H1 (cell line): Measurements from ENCODE around the gene LRRTM4. TPM values are rescaled to one million over a fixed set of nuclear protein-coding genes. Genes with fewer than 3 reads are reported as not detected.

Experiments
- CTCF ChIA-PET: fragments of 300-600 bp; sonication (Branson Sonifier 250); formaldehyde crosslinking; loops from one replicate; lab custom pipeline; 2021; ENCODE audit not compliant: partially characterized antibody; lab: Charles Lee
- POLR2A ChIA-PET: fragments of 300-600 bp; sonication (Branson Sonifier 250); formaldehyde crosslinking; loops from one replicate; lab custom pipeline; 2021; ENCODE audit warnings: inconsistent platforms; ENCODE audit not compliant: partially characterized antibody; lab: Charles Lee
- DNase-seq, 2 experiments: peaks; one replicate each; pipeline versions ENCODE4 v3.0.0 to v3.0.0-alpha.2; 2010 to 2022; ENCODE audit warnings: low spot score in 2 of 2, low read depth in 1 of 2, mixed read lengths in 1 of 2
- FAIRE-seq: peaks from 2 replicates; lab custom pipeline; 2011; peaks lifted over from hg19 to GRCh38; lab: Jason Lieb, UNC
- H2AFZ ChIP-seq: 2 replicates; pipeline ENCODE4 v1.8.1; 2012; ENCODE audit warnings: low read length, inconsistent platforms
- H2AK5ac ChIP-seq: 2 replicates; pipeline ENCODE4 v1.6.1; 2013; ENCODE audit warnings: low read depth, low read length
- H2BK120ac ChIP-seq: replicated peaks from 2 replicates; pipeline ENCODE3; 2013; ENCODE audit warnings: low read depth, low read length, inconsistent platforms
- H2BK12ac ChIP-seq: 2 replicates; pipeline ENCODE4 v1.6.1; 2013; ENCODE audit warnings: low read depth, low read length
- H2BK15ac ChIP-seq: 2 replicates; pipeline ENCODE4 v1.6.1; 2013; ENCODE audit warnings: low read length
- H2BK20ac ChIP-seq: 2 replicates; pipeline ENCODE4 v1.6.1; 2013; ENCODE audit warnings: low read length
- H2BK5ac ChIP-seq: 2 replicates; pipeline ENCODE4 v1.6.1; 2013; ENCODE audit warnings: low read depth, low read length
- H3K14ac ChIP-seq: 2 replicates; pipeline ENCODE4 v1.6.1; 2013; ENCODE audit warnings: inconsistent platforms; ENCODE audit not compliant: insufficient read length
- H3K18ac ChIP-seq: 2 replicates; pipeline ENCODE4 v1.6.1; 2013; ENCODE audit warnings: low read length; ENCODE audit errors: extremely low read depth
- H3K23ac ChIP-seq: 2 replicates; pipeline ENCODE4 v1.6.1; 2013; ENCODE audit warnings: inconsistent platforms; ENCODE audit not compliant: insufficient read length
- H3K23me2 ChIP-seq: 2 replicates; pipeline ENCODE4 v1.6.1; 2013; ENCODE audit warnings: low read depth, low read length
- H3K27ac ChIP-seq: 2 replicates; pipeline ENCODE4 v1.6.1; 2011; ENCODE audit warnings: low read depth, low read length, inconsistent platforms
- H3K27me3 ChIP-seq, 4 experiments: replicated peaks in 1 of 4; 1 replicate in 1 of 4; 2 replicates in 3 of 4; pipeline versions ENCODE4 v1.6.1 to v1.8.1; 2011 to 2013; ENCODE audit warnings: low read length in 3 of 4, mild to moderate bottlenecking in 3 of 4, inconsistent platforms in 2 of 4, mixed read lengths in 2 of 4, moderate library complexity in 1 of 4; ENCODE audit not compliant: control insufficient read depth in 3 of 4, insufficient read depth in 3 of 4; ENCODE audit errors: extremely low read depth in 1 of 4
- H3K36me3 ChIP-seq, 4 experiments: 2 replicates each; pipeline versions ENCODE4 v1.6.1 to v1.8.1; 2011 to 2013; ENCODE audit warnings: mild to moderate bottlenecking in 4 of 4, low read length in 3 of 4, moderate library complexity in 2 of 4, control low read depth in 1 of 4, inconsistent platforms in 1 of 4; ENCODE audit not compliant: insufficient read depth in 4 of 4, control insufficient read depth in 2 of 4
- H3K4ac ChIP-seq: replicated peaks from 2 replicates; pipeline ENCODE3; 2013; ENCODE audit warnings: low read length, low read depth, mixed read lengths, inconsistent platforms; ENCODE audit not compliant: insufficient read length
- H3K4me1 ChIP-seq, 4 experiments: replicated peaks in 1 of 4; 1 replicate in 1 of 4; 2 replicates in 3 of 4; pipeline versions ENCODE4 v1.6.1 to v1.8.1; 2011 to 2013; ENCODE audit warnings: low read length in 3 of 4, inconsistent platforms in 2 of 4, mixed read lengths in 1 of 4; ENCODE audit not compliant: insufficient read depth in 4 of 4, control insufficient read depth in 3 of 4
- H3K4me2 ChIP-seq, 2 experiments: 2 replicates each; pipeline versions ENCODE4 v1.6.1 to v1.8.1; 2011 to 2013; ENCODE audit warnings: low read depth in 2 of 2, low read length in 2 of 2, control low read depth in 1 of 2, inconsistent platforms in 1 of 2, mild to moderate bottlenecking in 1 of 2; ENCODE audit not compliant: insufficient read depth in 1 of 2
- H3K4me3 ChIP-seq, 4 experiments: fragments of 200-600, 300-600 bp in 1 of 4; sonication (generic), shearing (Covaris generic), sonication (Bioruptor Twin) in 1 of 4; 2 replicates each; pipeline versions ENCODE4 v1.5.1 to v1.8.1; 2011 to 2016; ENCODE audit warnings: low read length in 4 of 4, low read depth in 3 of 4, control low read depth in 2 of 4, inconsistent platforms in 2 of 4, mild to moderate bottlenecking in 2 of 4, mixed read lengths in 1 of 4, moderate library complexity in 1 of 4; ENCODE audit not compliant: insufficient read depth in 2 of 4; ENCODE audit errors: extremely low read depth in 1 of 4
- H3K56ac ChIP-seq: replicated peaks from 2 replicates; pipeline ENCODE3; 2013; ENCODE audit warnings: low read depth, mild to moderate bottlenecking, mixed read lengths, low read length, inconsistent platforms; ENCODE audit not compliant: insufficient read length
- H3K79me1 ChIP-seq: 2 replicates; pipeline ENCODE4 v1.6.1; 2013; ENCODE audit warnings: low read depth, low read length, control low read depth
- H3K79me2 ChIP-seq, 2 experiments: 2 replicates each; pipeline versions ENCODE4 v1.6.1 to v1.8.1; 2012 to 2013; ENCODE audit warnings: low read length in 2 of 2, mild to moderate bottlenecking in 2 of 2, inconsistent platforms in 1 of 2; ENCODE audit not compliant: insufficient read depth in 2 of 2, control insufficient read depth in 1 of 2
- H3K9ac ChIP-seq, 4 experiments: replicated peaks in 1 of 4; 1 replicate in 1 of 4; 2 replicates in 3 of 4; pipeline versions ENCODE4 v1.6.1 to v1.8.1; 2011 to 2013; ENCODE audit warnings: low read depth in 3 of 4, low read length in 3 of 4, control low read depth in 2 of 4, mild to moderate bottlenecking in 2 of 4, moderate library complexity in 2 of 4, inconsistent platforms in 1 of 4; ENCODE audit errors: extremely low read depth in 1 of 4
- H3K9me3 ChIP-seq, 2 experiments: 2 replicates each; pipeline versions ENCODE4 v1.6.1 to v1.8.1; 2012 to 2013; ENCODE audit warnings: mild to moderate bottlenecking in 2 of 2, moderate library complexity in 2 of 2, control low read depth in 1 of 2, inconsistent platforms in 1 of 2, low read depth in 1 of 2, low read length in 1 of 2, mixed read lengths in 1 of 2; ENCODE audit not compliant: insufficient read depth in 2 of 2
- H4K20me1 ChIP-seq, 2 experiments: replicated peaks in 1 of 2; 2 replicates each; pipeline versions ENCODE3 to v1.8.1; 2011 to 2013; ENCODE audit warnings: inconsistent platforms in 2 of 2, low read length in 2 of 2, mild to moderate bottlenecking in 1 of 2; ENCODE audit not compliant: insufficient read depth in 2 of 2, control insufficient read depth in 1 of 2
- H4K5ac ChIP-seq: 2 replicates; pipeline ENCODE4 v1.6.1; 2013; ENCODE audit warnings: low read length, low read depth, mixed read lengths, inconsistent platforms; ENCODE audit not compliant: insufficient read length
- H4K8ac ChIP-seq: 2 replicates; pipeline ENCODE4 v1.8.0; 2013; ENCODE audit warnings: mild to moderate bottlenecking, moderate library complexity, low read length, inconsistent platforms; ENCODE audit not compliant: insufficient read depth; ENCODE audit errors: extremely low read depth
- H4K91ac ChIP-seq: replicated peaks from 2 replicates; pipeline ENCODE3; 2013; ENCODE audit warnings: low read length, mixed read lengths, inconsistent platforms; ENCODE audit not compliant: insufficient read length
- ATF2 ChIP-seq: IDR thresholded peaks from 2 replicates; pipeline ENCODE4 v1.6.1; 2012; ENCODE audit warnings: low read length, inconsistent platforms
- ATF3 ChIP-seq: IDR thresholded peaks from 2 replicates; pipeline ENCODE4 v1.6.1; 2011; ENCODE audit warnings: low read depth, mild to moderate bottlenecking, low read length; ENCODE audit not compliant: insufficient read depth
- CHD2 ChIP-seq: IDR thresholded peaks from 2 replicates; pipeline ENCODE4 v1.6.1; 2012; ENCODE audit warnings: low read length, improper control_type of control experiment
- E2F6 ChIP-seq: IDR thresholded peaks from 2 replicates; pipeline ENCODE4 v1.6.1; 2012; ENCODE audit warnings: inconsistent platforms
- GABPA ChIP-seq: IDR thresholded peaks from 2 replicates; pipeline ENCODE4 v1.6.1; 2011; ENCODE audit warnings: mild to moderate bottlenecking, low read length, moderate library complexity, borderline replicate concordance; ENCODE audit not compliant: insufficient read depth
- HDAC2 ChIP-seq, 2 experiments: fragments of 300-600 bp in 1 of 2; sonication (generic) in 1 of 2; IDR thresholded peaks; 2 replicates each; pipeline ENCODE4 v1.6.1; 2011 to 2012; ENCODE audit warnings: low read depth in 2 of 2, low read length in 2 of 2, mild to moderate bottlenecking in 2 of 2, moderate library complexity in 2 of 2, borderline replicate concordance in 1 of 2, inconsistent platforms in 1 of 2
- SAP30 ChIP-seq: fragments of 300-600 bp; sonication (generic); IDR thresholded peaks from 2 replicates; pipeline ENCODE4 v1.7.1; 2012; ENCODE audit warnings: low read length, moderate library complexity, mild to moderate bottlenecking, inconsistent platforms; ENCODE audit not compliant: insufficient read depth, insufficient replicate concordance
- SIN3A ChIP-seq, 2 experiments: IDR thresholded peaks in 1 of 2; conservative IDR thresholded peaks in 1 of 2; 2 replicates each; pipeline ENCODE4 v1.6.1; 2011 to 2012; ENCODE audit warnings: low read length in 2 of 2, improper control_type of control experiment in 1 of 2, low read depth in 1 of 2, mild to moderate bottlenecking in 1 of 2
- SP2 ChIP-seq: IDR thresholded peaks from 2 replicates; pipeline ENCODE4 v1.6.1; 2012; ENCODE audit warnings: mild to moderate bottlenecking, low read length, inconsistent platforms
- SP4 ChIP-seq: IDR thresholded peaks from 2 replicates; pipeline ENCODE4 v1.6.1; 2012; ENCODE audit warnings: low read length, inconsistent platforms
- TAF7 ChIP-seq: optimal IDR thresholded peaks from 2 replicates; pipeline ENCODE3; 2011; ENCODE audit warnings: low read depth, mild to moderate bottlenecking, inconsistent platforms, low read length, moderate library complexity, borderline replicate concordance
- TEAD4 ChIP-seq: IDR thresholded peaks from 2 replicates; pipeline ENCODE4 v1.6.1; 2012; ENCODE audit warnings: low read depth, low read length, inconsistent platforms, mixed read lengths
- polyA plus RNA-seq, 7 experiments: library from polyadenylated mRNA; depleted of rRNA in 3 of 7; stranded (reverse) in 5 of 7; unstranded in 2 of 7; fragments of >200 nt in 5 of 7; fragments of 200-250 nt in 2 of 7; gene quantifications; 1 replicate in 5 of 7; 2 replicates in 1 of 7; 4 replicates in 1 of 7; pipeline versions ENCODE4 v1.2.1 to v1.2.3, GENCODE V29; 2011 to 2013; ENCODE audit warnings: missing spikeins in 2 of 7, mixed read lengths in 2 of 7
- total RNA-seq: library from RNA; stranded (reverse); fragmentation: NEBNext Ultra II Directional; extraction: Animal tissue kit (Norgen Biotek cat#: 25700); gene quantifications from 2 replicates; pipeline ENCODE4 v1.2.1, GENCODE V29; 2021

Gene LRRTM4
- total and polyA plus RNA-seq, 2 of the 8 experiments (the other 6 are each of a cell fraction or from before 2014, with no cell fraction given): 3.6 to 9.5 TPM

- Histone ChIP-seq H3K9ac (no peak overlapping the region), H4K8ac (no peak overlapping the region), H4K5ac (no peak overlapping the region), H3K79me1 (no peaks in the 10 kb centered on the region), H2BK120ac (no peak overlapping the region), H2AFZ (no peak overlapping the region), H3K27ac (no peak overlapping the region), H4K91ac (no peak overlapping the region), H3K4me2 (no peak overlapping the region), H3K9me3 (no peaks in the 10 kb centered on the region), H2BK15ac (no peak overlapping the region), H3K14ac (no peak overlapping the region), H2AK5ac (no peak overlapping the region), H3K23me2 (no peaks in the 10 kb centered on the region), H3K23ac (no peak overlapping the region), H3K18ac (no peak overlapping the region), H4K20me1 (no peaks in the 10 kb centered on the region), H2BK12ac (no peak overlapping the region), H3K27me3 (no peaks in the 10 kb centered on the region), H3K79me2 (no peaks in the 10 kb centered on the region), H2BK5ac (no peak overlapping the region), H3K56ac (no peak overlapping the region), H3K4ac (no peak overlapping the region), H2BK20ac (no peak overlapping the region), H3K4me1 (no peaks in the 10 kb centered on the region; a peak in 1 of 7 replicates), H3K4me3 (no peak overlapping the region), H3K36me3 (no peaks in the 10 kb centered on the region)
- ChIA-PET POLR2A (no interaction called here), CTCF (interaction anchor here (0.7 kb wide), 1 partner anchor 125 kb away, joined by 3 read pairs; no protein-coding TSS in a partner anchor)
- no peak for DNase-seq
- no peak for FAIRE-seq
- TF ChIP-seq SIN3A (conservative IDR thresholded peaks at IDR 0.05 in 1 of 2, IDR thresholded peaks at IDR 0.05 in 1 of 2; ENCODE audit: low read depth in 1 of 2, low read length in 2 of 2) (no peak), SAP30 (no peak), E2F6 (no peak), GABPA (no peak), HDAC2 (IDR thresholded peaks at IDR 0.05; ENCODE audit: borderline replicate concordance in 1 of 2, low read depth in 2 of 2, low read length in 2 of 2) (no peak), ATF3 (no peak), TAF7 (no peak), TEAD4 (no peak), SP4 (no peak), CHD2 (no peak), SP2 (no peak), ATF2 (no peak)
Measured at GRCh38 chr2:76749858-76750257, 772.3 kb downstream of the LRRTM4 start.
